Gastroesophageal sphincter (tissue), 3 donors: ENCODE results near the gene OTX2.

Source experiments
- CTCF ChIP-seq, 4 experiments: fragments of 200-600 bp in 2 of 4; fragments of 450-650 bp in 2 of 4; sonication (generic) in 1 of 4; IDR thresholded peaks; one replicate each; pipeline ENCODE4 v1.5.1; 2017 to 2019; ENCODE audit warnings: antibody characterized with exemption in 4 of 4, mild to moderate bottlenecking in 2 of 4, moderate library complexity in 2 of 4
- EP300 ChIP-seq: sonication (generic); formaldehyde crosslinking; IDR thresholded peaks from one replicate; pipeline ENCODE4 v1.6.1; 2017; ENCODE audit warnings: antibody characterized with exemption, mild to moderate bottlenecking
- POLR2A ChIP-seq, 2 donors: fragments of 450-650 bp; IDR thresholded peaks; one replicate each; pipeline ENCODE4 v1.6.1; 2017; ENCODE audit warnings: antibody characterized with exemption in 2 of 2, mild to moderate bottlenecking in 2 of 2, moderate library complexity in 1 of 2
- POLR2AphosphoS5 ChIP-seq: sonication (generic); formaldehyde crosslinking; IDR thresholded peaks from one replicate; pipeline ENCODE4 v1.6.1; 2017; ENCODE audit warnings: antibody characterized with exemption

- no peak for TF ChIP-seq POLR2A (IDR thresholded peaks at IDR 0.05)
- no peak for TF ChIP-seq CTCF (IDR thresholded peaks at IDR 0.05)
- TF ChIP-seq POLR2AphosphoS5, result no peak
- no peak for TF ChIP-seq EP300
Observed at GRCh38 chr14:56829151-56829550, 18.9 kb upstream of the OTX2 start.
